AG04449 (cell line): ENCODE measurements around the gene SMOC2.

ENCODE experiments used
- CTCF ChIA-PET: fragments of 350-600 bp; formaldehyde crosslinking; extraction: SDS; loops from one replicate; lab custom pipeline; 2021; ENCODE audit warnings: antibody characterized with exemption; lab: Yijun Ruan, JAX
- POLR2A ChIA-PET: fragments of 400-600, 350-600 bp; formaldehyde crosslinking; extraction: SDS; loops from one replicate; lab custom pipeline; 2020; ENCODE audit warnings: antibody characterized with exemption, inconsistent platforms; lab: Yijun Ruan, JAX
- DNase-seq: peaks from one replicate; pipeline ENCODE4 v3.0.0-alpha.2; 2010; ENCODE audit warnings: low read depth, low spot score
- H3K4me3 ChIP-seq: 2 replicates; pipeline ENCODE4 v1.5.1; 2011; ENCODE audit warnings: low read depth, mild to moderate bottlenecking, control low read depth, low read length
- CTCF ChIP-seq: IDR thresholded peaks from one replicate; pipeline ENCODE4 v1.5.1; 2011; ENCODE audit warnings: mild to moderate bottlenecking, moderate library complexity, low read length, control low read depth, inconsistent platforms; ENCODE audit not compliant: insufficient read depth; ENCODE audit errors: missing control alignments

SMOC2 gene

GRCh38 chr6:168628732-168629245, 187.8 kb downstream of the SMOC2 start:
- H3K4me3 ChIP-seq, result no peak overlapping the region
- no peak for DNase-seq
- ChIA-PET CTCF (no interaction called here), POLR2A (no interaction called here)
- TF ChIP-seq CTCF, result no peak

GRCh38 chr6:168631564-168631963, 190.6 kb downstream of the SMOC2 start:
- H3K4me3 ChIP-seq, result no peak overlapping the region
- no peak for TF ChIP-seq CTCF
- ChIA-PET CTCF (no interaction called here), POLR2A (no interaction called here)
- no peak for DNase-seq

DNA sequence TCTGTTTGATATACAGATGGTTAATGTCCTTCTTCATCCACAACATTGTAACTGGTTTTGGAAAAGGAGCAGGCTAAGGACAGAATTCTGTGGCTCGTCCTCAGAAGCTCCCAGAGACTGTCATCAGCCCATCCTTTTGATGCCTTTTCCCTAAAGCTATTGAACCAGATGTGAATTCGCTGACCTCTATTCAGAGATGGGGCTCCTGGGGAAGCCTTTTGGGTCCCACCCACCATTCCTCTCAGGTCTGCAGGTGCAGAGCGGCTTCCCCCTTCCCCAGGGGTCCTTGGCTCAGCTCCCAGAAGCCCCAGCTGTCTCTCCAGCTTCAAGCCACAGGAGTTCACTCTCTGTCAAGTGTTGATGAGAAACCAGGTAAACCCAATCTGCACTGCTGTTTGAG, 191.7 kb downstream of the SMOC2 start:
- ChIA-PET CTCF (no interaction called here), POLR2A (no interaction called here)
- no peak for DNase-seq
- no peak for TF ChIP-seq CTCF
- H3K4me3 ChIP-seq, result no peak overlapping the region

DNA sequence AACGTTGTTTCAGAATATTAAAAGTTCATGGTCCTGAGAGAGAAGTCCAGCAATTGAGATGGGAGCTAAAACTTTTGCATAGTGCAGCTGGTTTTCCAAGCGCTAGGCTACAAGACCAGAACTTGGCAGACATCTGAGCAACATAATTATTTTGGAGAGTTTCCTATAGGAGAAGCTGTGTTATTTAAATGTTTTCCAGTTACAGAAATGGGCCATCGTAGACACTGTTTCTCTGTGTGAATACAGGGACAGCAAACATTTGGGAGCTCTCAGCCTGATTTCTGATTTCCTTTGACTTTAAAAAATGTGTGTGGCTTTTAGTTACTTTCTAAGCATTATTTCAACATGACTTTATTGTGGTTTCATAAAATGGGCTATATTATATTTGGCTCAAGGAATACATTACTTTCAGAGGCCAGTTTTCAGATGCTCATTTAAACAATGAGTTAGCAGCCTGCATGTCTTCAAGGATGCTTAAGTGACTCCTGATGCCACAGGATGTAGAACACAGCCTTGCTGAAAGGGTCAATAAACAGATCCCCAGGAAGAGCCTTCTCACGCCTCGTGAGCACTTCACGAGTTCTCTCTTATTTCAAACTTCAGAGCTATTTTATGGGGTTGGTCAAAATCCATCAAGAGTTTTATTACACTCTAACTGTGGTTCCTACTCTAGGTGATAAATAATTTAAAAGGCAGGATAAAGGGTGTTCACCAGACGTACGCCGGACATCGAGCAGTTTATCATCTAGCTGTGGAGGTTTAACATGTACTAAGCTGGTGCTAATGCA, 193.8 kb downstream of the SMOC2 start:
- no peak overlapping the region for H3K4me3 ChIP-seq
- POLR2A ChIA-PET, result no interaction called here
- no peak for TF ChIP-seq CTCF
- CTCF ChIA-PET, result no interaction called here
- DNase-seq, result no peak

DNA sequence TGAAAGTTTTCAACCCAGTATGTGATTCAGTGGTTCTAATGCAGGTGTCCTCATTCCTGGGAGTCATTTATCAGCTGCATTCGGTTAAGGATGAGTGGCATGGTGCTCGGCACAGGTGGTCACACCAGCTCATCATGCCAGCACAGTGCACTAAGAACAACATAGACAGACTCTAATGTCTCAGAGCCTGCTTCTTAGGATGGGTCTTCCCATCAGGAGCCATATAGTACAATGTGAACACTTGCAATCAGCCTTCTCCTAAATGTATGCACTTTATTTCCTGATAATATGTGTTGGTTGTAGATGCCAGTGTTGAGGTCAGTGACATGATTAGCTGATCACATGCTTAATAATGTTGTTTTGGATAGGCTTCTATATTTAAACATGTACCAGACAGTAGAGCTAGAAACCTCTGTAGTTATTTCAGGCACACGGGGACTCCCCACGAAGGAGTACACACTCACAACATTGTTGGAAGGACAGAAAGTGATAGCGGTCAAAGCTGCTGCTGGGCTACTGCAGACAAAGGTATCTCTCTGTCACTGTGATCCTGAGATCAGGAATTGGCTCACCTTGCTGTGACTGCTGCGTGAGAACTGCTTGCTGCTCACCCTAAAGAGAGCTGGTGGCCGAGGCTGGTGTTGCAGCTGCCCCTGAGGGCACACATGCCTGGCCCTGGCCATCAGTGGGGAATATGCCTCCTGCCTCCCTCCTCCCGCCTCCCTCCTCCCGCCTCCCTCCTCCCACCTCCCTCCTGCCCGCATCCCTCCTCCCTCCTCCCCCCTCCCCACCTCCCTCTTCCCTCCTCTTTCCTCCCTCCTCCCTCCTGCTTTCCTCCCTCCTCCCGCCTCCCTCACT, 195.4 kb downstream of the SMOC2 start:
- CTCF ChIA-PET, result no interaction called here
- DNase-seq, result no peak
- no peak for TF ChIP-seq CTCF
- H3K4me3 ChIP-seq, result no peak overlapping the region
- POLR2A ChIA-PET, result no interaction called here

- CTCF ChIA-PET, result no interaction called here
Observed at GRCh38 chr6:168637834-168638233, 196.8 kb downstream of the SMOC2 start.

More at GRCh38 chr6:168637834-168638233, 196.8 kb downstream of the SMOC2 start:
- DNase-seq, result no peak
- TF ChIP-seq CTCF, result no peak
- no peak overlapping the region for H3K4me3 ChIP-seq
- POLR2A ChIA-PET, result no interaction called here
